HCT116 (cell line): Measurements from ENCODE around the gene ACOT7.

ENCODE experiments used
- CEBPB ChIP-seq: IDR thresholded peaks from 2 replicates; pipeline ENCODE4 v1.6.1; 2012; ENCODE audit warnings: low read depth
- JUND ChIP-seq: IDR thresholded peaks from 2 replicates; pipeline ENCODE4 v1.6.1; 2012
- POLR2A ChIP-seq: IDR thresholded peaks from 2 replicates; pipeline ENCODE4 v1.7.0; 2011; ENCODE audit warnings: borderline replicate concordance; ENCODE audit not compliant: insufficient read depth, insufficient read length; ENCODE audit errors: extremely low read depth
- POLR2AphosphoS5 ChIP-seq: IDR thresholded peaks from 2 replicates; pipeline ENCODE4 v1.6.1; 2011; ENCODE audit warnings: mild to moderate bottlenecking, low read depth, low read length, moderate library complexity
- ZNF274 ChIP-seq: fragments of 200-500 bp; sonication (Bioruptor generic); IDR thresholded peaks from 2 replicates; pipeline ENCODE4 v1.6.1; 2014; ENCODE audit warnings: mild to moderate bottlenecking, low read depth, low read length, inconsistent platforms
- TF ChIP-seq, protein P1 (sequence below), 3 experiments: fragments of 200-600 bp in 1 of 3; sonication (generic) in 1 of 3; IDR thresholded peaks in 2 of 3; conservative IDR thresholded peaks in 1 of 3; 2 replicates each; pipeline ENCODE4 v1.5.1; 2012 to 2017; ENCODE audit warnings: low read depth in 2 of 3, low read length in 2 of 3, antibody characterized with exemption in 1 of 3, borderline replicate concordance in 1 of 3, control low read depth in 1 of 3, mild to moderate bottlenecking in 1 of 3, mixed read lengths in 1 of 3, mixed run types in 1 of 3, moderate library complexity in 1 of 3; ENCODE audit not compliant: insufficient read depth in 1 of 3

DNA sequence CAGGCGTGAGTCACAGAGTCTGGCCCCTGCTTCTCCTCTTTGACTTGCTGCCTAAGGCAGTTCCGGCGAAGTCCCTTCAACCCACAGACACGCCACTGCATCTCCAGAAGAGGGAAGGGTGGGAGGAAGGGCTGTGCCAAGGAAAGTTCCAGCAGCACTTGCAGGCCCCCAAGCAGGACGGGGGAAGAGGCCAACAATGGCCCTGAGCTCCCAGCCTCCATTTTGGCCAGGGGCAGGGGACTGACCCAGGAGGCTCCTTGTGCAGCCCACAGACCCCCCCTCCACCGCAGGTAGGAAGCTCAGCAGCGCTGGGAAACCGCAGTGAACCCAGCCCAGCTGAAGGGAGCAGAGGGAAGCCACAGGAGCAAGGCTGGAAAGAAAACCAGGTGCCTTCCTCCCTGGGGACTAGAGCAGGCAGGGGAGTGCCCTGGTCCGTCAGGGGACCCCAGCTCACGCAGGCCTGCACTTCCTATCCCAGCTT is 35.4 kb downstream of the ACOT7 start:
- TF ChIP-seq POLR2A (no peak), CEBPB (no peak), POLR2AphosphoS5 (no peak), ZNF274 (no peak), JUND (no peak)
- TF ChIP-seq, protein P1, sequence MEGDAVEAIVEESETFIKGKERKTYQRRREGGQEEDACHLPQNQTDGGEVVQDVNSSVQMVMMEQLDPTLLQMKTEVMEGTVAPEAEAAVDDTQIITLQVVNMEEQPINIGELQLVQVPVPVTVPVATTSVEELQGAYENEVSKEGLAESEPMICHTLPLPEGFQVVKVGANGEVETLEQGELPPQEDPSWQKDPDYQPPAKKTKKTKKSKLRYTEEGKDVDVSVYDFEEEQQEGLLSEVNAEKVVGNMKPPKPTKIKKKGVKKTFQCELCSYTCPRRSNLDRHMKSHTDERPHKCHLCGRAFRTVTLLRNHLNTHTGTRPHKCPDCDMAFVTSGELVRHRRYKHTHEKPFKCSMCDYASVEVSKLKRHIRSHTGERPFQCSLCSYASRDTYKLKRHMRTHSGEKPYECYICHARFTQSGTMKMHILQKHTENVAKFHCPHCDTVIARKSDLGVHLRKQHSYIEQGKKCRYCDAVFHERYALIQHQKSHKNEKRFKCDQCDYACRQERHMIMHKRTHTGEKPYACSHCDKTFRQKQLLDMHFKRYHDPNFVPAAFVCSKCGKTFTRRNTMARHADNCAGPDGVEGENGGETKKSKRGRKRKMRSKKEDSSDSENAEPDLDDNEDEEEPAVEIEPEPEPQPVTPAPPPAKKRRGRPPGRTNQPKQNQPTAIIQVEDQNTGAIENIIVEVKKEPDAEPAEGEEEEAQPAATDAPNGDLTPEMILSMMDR (IDR thresholded peaks at IDR 0.05 in 2 of 3, conservative IDR thresholded peaks at IDR 0.05 in 1 of 3; ENCODE audit: borderline replicate concordance in 1 of 3, insufficient read depth in 1 of 3, low read depth in 2 of 3, low read length in 2 of 3): no peak
